Measurements from ENCODE around the gene CSNK1A1.
"Not testable (repeated sequence)": the region's sequence is repeated elsewhere in the genome, so short reads cannot be mapped to it uniquely, and the experiment has no call there.

Gene CSNK1A1

DNA sequence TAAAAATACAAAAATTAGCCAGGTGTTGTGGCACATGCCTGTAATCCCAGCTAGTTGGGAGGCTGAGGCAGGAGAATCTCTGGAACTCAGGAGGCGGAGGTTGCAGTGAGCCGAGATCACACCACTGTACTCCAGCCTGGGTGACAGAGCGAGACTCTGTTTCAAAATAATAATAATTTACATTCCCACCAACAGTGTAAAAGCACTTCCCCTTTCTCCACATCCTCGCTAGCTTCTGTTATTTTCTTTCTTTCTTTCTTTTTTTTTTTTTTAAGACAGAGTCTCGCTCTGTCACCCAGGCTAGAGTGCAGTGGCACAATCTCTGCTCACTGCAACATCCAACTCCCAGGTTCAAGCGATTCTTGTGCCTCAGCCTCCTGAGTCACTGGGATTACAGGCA, 89.3 kb downstream of the CSNK1A1 start:
- H3K4me1 ChIP-seq (ENCODE audit: control insufficient read depth, insufficient read depth, low read length, poor library complexity, severe bottlenecking); H3K27me3 ChIP-seq (replicated peaks; ENCODE audit: control insufficient read depth, insufficient read depth, low read length, poor library complexity, severe bottlenecking); DNase-seq; H3K4me3 ChIP-seq (ENCODE audit: insufficient read depth, low read depth, low read length, poor library complexity, severe bottlenecking); H3K9me3 ChIP-seq (ENCODE audit: control insufficient read depth, low read length); H3K36me3 ChIP-seq (ENCODE audit: control insufficient read depth, insufficient read depth, low read length); H3K27ac ChIP-seq (ENCODE audit: insufficient read depth, low read length, poor library complexity, severe bottlenecking): not testable (repeated sequence)

DNA sequence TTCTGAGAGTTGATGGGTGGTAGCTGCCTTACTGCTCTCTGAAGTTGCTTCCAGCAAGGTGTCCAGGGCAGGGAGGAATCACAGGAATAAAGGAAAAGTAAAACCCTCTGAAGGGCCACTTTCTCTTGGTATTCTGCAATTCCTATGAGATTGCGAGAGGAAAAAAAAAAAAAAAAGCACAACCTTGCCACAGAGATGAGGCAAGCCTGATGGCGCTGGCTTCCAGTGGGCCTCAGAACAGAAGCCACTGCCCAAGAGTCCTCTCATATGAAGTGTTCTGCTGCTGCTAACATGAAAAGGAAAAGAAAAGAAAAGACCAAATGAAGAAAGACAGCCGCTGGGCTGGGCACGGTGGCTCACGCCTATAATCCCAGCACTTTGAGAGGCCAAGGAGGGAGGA, 91.3 kb downstream of the CSNK1A1 start:
- H3K36me3 ChIP-seq (ENCODE audit: control insufficient read depth, insufficient read depth, low read length) = no peaks in the 10 kb centered on the region
- no peaks in the 10 kb centered on the region for H3K27me3 ChIP-seq (replicated peaks; ENCODE audit: control insufficient read depth, insufficient read depth, low read length, poor library complexity, severe bottlenecking)
- no peak overlapping the region for H3K27ac ChIP-seq (ENCODE audit: insufficient read depth, low read length, poor library complexity, severe bottlenecking)
- H3K9me3 ChIP-seq (ENCODE audit: control insufficient read depth, low read length) = no peaks in the 10 kb centered on the region
- no peak for DNase-seq
- no peak overlapping the region for H3K4me3 ChIP-seq (ENCODE audit: insufficient read depth, low read depth, low read length, poor library complexity, severe bottlenecking)
- H3K4me1 ChIP-seq (ENCODE audit: control insufficient read depth, insufficient read depth, low read length, poor library complexity, severe bottlenecking) = no peaks in the 10 kb centered on the region

DNA sequence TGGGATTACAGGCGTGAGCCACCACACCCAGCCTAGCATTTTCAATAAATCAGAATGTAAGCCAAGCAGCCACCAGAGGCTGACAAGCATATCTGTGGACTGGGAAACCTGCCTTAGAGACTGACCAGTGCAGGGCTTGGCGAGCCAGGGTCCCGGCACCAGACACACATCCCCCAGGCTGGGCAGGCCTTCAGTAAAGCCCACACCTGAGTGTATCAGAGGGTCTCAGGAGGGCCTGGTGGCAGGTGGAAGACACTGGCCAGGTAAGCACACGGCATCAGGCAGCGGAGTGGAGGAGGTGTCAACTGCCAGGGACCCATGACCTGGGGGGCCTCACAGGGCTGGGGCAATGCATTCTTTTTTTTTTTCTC, 93.9 kb downstream of the CSNK1A1 start:
- no peak for DNase-seq
- no peaks in the 10 kb centered on the region for H3K27me3 ChIP-seq (replicated peaks; ENCODE audit: control insufficient read depth, insufficient read depth, low read length, poor library complexity, severe bottlenecking)
- H3K9me3 ChIP-seq (ENCODE audit: control insufficient read depth, low read length) = no peaks in the 10 kb centered on the region
- H3K4me1 ChIP-seq (ENCODE audit: control insufficient read depth, insufficient read depth, low read length, poor library complexity, severe bottlenecking) = no peaks in the 10 kb centered on the region
- no peaks in the 10 kb centered on the region for H3K36me3 ChIP-seq (ENCODE audit: control insufficient read depth, insufficient read depth, low read length)
- H3K4me3 ChIP-seq (ENCODE audit: insufficient read depth, low read depth, low read length, poor library complexity, severe bottlenecking) = no peak overlapping the region
- H3K27ac ChIP-seq (ENCODE audit: insufficient read depth, low read length, poor library complexity, severe bottlenecking) = no peak overlapping the region

DNA sequence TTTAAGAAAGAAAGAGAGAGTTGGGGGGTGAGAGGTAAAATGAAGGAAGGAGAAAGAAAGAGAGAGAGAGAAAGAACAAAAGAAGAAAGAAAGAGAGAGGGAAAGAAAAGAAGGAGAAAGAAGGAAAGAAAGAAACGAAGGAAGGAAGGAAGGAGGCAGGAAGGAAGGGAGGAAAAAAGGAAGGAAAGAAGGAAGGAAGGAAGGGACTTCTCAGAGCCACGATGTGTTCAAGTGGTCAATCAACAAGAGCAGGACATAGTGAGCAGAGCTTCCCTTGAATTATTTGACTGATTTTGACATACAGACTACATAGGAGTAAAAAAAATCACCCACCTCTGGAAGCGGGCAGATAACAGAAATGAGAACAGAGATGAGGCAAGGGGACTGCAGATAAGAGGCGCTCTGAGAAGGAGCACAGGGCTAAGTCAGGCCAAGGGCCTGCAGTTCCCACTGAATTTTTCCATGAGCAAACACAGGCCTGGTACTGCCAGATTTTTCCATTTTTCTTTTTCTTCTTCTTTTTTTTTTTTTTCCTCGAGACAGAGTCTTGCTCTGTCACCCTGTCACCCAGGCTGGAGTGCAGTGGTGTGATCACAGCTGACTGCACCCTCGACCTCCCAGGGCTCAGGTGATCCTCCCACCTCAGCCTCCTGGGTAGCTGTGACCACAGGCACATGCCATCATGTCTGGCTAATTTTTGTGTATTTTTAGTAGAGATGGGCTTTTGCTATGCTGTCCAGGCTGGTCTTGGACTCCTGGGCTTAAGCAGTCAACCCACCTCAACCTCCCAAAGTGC, 94.4 kb downstream of the CSNK1A1 start:
- DNase-seq = no peak
- Histone ChIP-seq H3K27ac (ENCODE audit: insufficient read depth, low read length, poor library complexity, severe bottlenecking) (no peak overlapping the region), H3K27me3 (replicated peaks; ENCODE audit: control insufficient read depth, insufficient read depth, low read length, poor library complexity, severe bottlenecking) (no peaks in the 10 kb centered on the region), H3K4me3 (ENCODE audit: insufficient read depth, low read depth, low read length, poor library complexity, severe bottlenecking) (no peak overlapping the region), H3K4me1 (ENCODE audit: control insufficient read depth, insufficient read depth, low read length, poor library complexity, severe bottlenecking) (no peaks in the 10 kb centered on the region), H3K9me3 (ENCODE audit: control insufficient read depth, low read length) (no peaks in the 10 kb centered on the region), H3K36me3 (ENCODE audit: control insufficient read depth, insufficient read depth, low read length) (no peaks in the 10 kb centered on the region)

DNA sequence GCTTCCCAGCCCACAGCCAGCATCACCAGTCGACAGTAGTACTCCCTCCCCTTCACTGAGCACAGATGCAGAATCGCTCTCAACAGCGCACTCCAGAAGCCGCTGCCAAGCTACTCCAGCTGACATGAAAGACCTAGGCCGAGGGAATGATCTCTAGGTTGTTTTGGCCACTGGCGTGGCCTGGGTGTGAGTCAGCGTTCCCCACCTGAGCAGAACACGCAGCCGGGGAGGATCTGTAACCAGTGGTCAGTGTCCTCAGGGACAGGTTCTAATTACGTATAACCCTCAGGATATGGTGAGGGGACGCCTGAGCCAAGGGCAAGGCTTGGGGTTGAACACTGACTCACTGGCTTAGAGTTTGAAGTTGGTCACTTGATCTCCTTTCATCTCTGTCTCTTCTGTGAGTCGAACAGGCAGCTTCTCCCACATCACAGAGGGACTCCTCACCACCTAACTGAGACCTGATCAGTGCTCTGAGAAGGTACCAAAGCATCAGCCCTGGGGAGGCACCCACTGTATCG, 95.3 kb downstream of the CSNK1A1 start:
- no peak overlapping the region for H3K27ac ChIP-seq (ENCODE audit: insufficient read depth, low read length, poor library complexity, severe bottlenecking)
- H3K36me3 ChIP-seq (ENCODE audit: control insufficient read depth, insufficient read depth, low read length) = no peaks in the 10 kb centered on the region
- no peaks in the 10 kb centered on the region for H3K27me3 ChIP-seq (replicated peaks; ENCODE audit: control insufficient read depth, insufficient read depth, low read length, poor library complexity, severe bottlenecking)
- no peak for DNase-seq
- H3K9me3 ChIP-seq (ENCODE audit: control insufficient read depth, low read length) = no peaks in the 10 kb centered on the region
- no peak overlapping the region for H3K4me3 ChIP-seq (ENCODE audit: insufficient read depth, low read depth, low read length, poor library complexity, severe bottlenecking)
- H3K4me1 ChIP-seq (ENCODE audit: control insufficient read depth, insufficient read depth, low read length, poor library complexity, severe bottlenecking) = no peaks in the 10 kb centered on the region

DNA sequence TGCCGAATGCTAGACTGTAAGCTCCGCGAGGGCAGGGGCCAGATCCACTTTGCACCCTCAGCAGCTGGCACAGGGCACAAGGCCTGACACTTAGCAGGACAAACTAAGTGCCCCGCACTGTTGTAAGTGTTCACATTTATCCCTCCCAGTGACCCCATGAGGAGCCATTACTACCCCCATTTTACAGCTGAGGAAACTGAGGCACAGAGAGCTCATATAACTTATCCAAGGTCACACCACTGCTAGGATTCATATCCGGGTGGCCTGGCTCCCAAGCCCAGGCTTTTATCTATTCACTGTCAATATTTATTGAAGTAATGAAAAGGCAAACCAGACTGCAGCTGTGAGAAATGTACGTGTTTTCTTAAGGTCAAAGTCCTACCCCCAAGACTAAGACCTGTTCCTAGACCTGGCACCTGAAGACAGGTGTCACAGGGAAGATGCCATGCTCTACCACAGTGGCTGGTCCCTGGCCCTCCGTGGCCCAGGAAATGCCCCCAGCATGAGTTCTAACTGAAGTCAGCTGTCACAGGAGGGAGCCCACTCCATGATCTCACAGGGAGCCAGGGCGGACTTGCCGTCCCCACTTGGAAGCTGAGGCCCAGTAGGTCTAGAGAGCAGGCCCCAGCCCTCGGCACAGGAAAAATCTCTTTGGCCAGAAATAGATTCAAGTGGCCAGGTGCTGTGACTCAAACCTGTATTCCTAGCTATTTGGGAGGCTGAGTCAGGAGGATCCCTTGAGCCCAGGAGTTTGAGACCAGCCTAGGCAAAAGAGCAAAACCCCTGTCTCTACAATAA, 97.4 kb downstream of the CSNK1A1 start:
- no peaks in the 10 kb centered on the region for H3K4me1 ChIP-seq (ENCODE audit: control insufficient read depth, insufficient read depth, low read length, poor library complexity, severe bottlenecking)
- H3K27ac ChIP-seq (ENCODE audit: insufficient read depth, low read length, poor library complexity, severe bottlenecking) = no peak overlapping the region
- DNase-seq = no peak
- H3K4me3 ChIP-seq (ENCODE audit: insufficient read depth, low read depth, low read length, poor library complexity, severe bottlenecking) = no peak overlapping the region
- H3K9me3 ChIP-seq (ENCODE audit: control insufficient read depth, low read length) = no peaks in the 10 kb centered on the region
- H3K27me3 ChIP-seq (replicated peaks; ENCODE audit: control insufficient read depth, insufficient read depth, low read length, poor library complexity, severe bottlenecking) = no peaks in the 10 kb centered on the region
- H3K36me3 ChIP-seq (ENCODE audit: control insufficient read depth, insufficient read depth, low read length) = no peaks in the 10 kb centered on the region

DNA sequence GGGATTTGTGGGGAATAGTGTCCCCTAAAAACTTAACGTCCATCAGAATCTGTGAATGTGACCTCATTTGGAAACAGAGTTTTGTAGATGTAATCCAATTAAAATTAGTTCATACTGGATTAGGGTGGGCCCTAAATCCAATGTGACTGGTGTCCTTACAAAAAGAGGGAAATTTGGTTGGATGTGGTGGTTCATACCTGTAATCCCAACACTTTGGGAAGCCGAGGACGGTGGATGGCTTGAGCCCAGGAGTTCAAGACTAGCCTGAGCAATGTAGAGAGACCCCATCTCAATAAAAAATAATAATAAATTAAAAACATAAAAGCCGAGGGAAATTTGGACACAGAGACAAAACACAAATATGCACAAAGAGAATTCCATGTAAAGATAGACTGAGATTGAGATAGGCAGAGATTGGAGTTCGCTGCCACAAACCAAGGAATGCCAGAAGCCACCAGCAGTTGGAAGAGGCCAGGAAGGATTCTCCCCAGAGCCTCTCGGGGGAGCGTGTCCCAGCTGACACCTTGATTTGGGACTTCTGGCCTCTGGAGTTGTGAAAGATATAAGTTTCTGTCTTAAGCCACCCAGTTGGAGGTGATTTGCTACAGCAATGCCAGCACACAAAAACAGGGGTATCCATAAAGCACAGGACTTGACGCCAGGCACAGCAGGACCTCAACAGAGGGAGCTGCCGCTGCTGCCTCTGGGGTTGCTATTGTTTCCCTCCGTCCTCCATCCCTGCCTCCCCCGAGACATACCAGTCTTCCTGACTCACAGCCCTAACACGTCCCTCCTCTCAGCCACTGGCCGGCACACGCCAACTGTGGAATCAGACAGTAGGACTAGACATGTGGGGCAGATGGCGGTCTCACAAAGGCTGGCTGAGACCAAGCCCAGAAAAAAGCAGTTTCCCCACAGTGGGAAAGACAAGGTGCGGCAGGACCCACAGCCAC, 98.3 kb downstream of the CSNK1A1 start:
- no peak for DNase-seq
- H3K36me3 ChIP-seq (ENCODE audit: control insufficient read depth, insufficient read depth, low read length) = no peaks in the 10 kb centered on the region
- H3K4me3 ChIP-seq (ENCODE audit: insufficient read depth, low read depth, low read length, poor library complexity, severe bottlenecking) = no peak overlapping the region
- no peaks in the 10 kb centered on the region for H3K4me1 ChIP-seq (ENCODE audit: control insufficient read depth, insufficient read depth, low read length, poor library complexity, severe bottlenecking)
- no peaks in the 10 kb centered on the region for H3K27me3 ChIP-seq (replicated peaks; ENCODE audit: control insufficient read depth, insufficient read depth, low read length, poor library complexity, severe bottlenecking)
- H3K27ac ChIP-seq (ENCODE audit: insufficient read depth, low read length, poor library complexity, severe bottlenecking) = no peak overlapping the region
- no peaks in the 10 kb centered on the region for H3K9me3 ChIP-seq (ENCODE audit: control insufficient read depth, low read length)

DNA sequence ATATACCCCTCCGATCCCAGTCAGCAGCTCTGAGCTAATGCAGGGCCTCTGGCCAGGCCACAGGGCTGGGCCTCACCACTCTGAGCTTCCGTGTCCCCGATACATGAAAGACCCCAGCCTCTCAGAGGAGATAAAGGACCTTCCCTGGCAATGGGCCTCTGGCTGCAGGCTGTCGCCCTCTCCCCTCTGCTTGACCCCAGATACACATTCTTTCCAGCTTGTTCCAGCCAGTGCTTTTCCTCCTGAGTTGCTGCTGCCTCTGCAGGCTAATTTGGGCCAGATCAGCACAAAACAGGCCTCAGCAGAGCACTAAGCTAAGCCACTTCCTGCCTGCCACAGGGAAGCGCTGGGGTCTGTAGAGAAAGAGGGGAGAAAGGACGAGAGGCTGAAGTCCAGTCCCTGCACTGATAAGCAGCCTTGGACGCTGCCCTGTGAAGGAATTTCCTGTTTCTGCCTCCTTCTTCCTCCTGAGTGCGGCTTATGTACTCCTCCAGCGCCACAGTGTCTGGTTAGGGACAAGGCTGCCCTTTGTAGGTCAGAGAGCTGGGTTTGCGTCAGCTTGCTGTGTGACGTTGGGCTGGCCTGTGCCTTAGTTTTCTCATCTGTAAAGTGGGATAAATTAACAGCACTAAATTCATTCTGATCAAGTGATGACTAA, 99.1 kb downstream of the CSNK1A1 start:
- DNase-seq = no peak
- Histone ChIP-seq H3K4me3 (ENCODE audit: insufficient read depth, low read depth, low read length, poor library complexity, severe bottlenecking) (no peak overlapping the region), H3K9me3 (ENCODE audit: control insufficient read depth, low read length) (no peaks in the 10 kb centered on the region), H3K4me1 (ENCODE audit: control insufficient read depth, insufficient read depth, low read length, poor library complexity, severe bottlenecking) (no peaks in the 10 kb centered on the region), H3K36me3 (ENCODE audit: control insufficient read depth, insufficient read depth, low read length) (no peaks in the 10 kb centered on the region), H3K27me3 (replicated peaks; ENCODE audit: control insufficient read depth, insufficient read depth, low read length, poor library complexity, severe bottlenecking) (no peaks in the 10 kb centered on the region), H3K27ac (ENCODE audit: insufficient read depth, low read length, poor library complexity, severe bottlenecking) (no peak overlapping the region)

DNA sequence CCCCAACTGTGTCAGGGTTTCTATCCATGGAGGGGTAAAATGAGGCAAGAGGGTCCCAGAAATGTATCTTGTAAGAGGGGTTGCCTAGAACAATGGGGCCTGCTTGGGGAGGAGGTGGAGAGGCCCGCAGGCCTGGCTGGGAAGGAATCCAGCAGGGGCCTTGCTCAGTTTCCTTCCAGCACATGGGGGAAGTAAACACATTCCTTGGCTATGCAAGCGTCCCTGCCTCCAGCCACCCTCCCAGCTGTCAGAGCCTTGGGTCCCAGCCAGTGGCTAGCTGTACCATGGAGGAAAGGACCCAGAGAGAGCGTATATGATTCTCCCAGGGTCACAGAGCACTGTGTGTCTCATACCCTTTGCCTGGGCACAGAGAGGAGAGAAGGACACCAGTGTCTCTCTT, 101.0 kb downstream of the CSNK1A1 start:
- no peaks in the 10 kb centered on the region for H3K27me3 ChIP-seq (replicated peaks; ENCODE audit: control insufficient read depth, insufficient read depth, low read length, poor library complexity, severe bottlenecking)
- no peak overlapping the region for H3K4me3 ChIP-seq (ENCODE audit: insufficient read depth, low read depth, low read length, poor library complexity, severe bottlenecking)
- no peaks in the 10 kb centered on the region for H3K36me3 ChIP-seq (ENCODE audit: control insufficient read depth, insufficient read depth, low read length)
- DNase-seq = no peak
- no peaks in the 10 kb centered on the region for H3K4me1 ChIP-seq (ENCODE audit: control insufficient read depth, insufficient read depth, low read length, poor library complexity, severe bottlenecking)
- H3K9me3 ChIP-seq (ENCODE audit: control insufficient read depth, low read length) = no peaks in the 10 kb centered on the region
- H3K27ac ChIP-seq (ENCODE audit: insufficient read depth, low read length, poor library complexity, severe bottlenecking) = no peak overlapping the region
